ENCODE data around the gene NCOA7. TPM values are rescaled to one million over a fixed set of nuclear protein-coding genes. Genes with fewer than 3 reads are reported as not detected.

NCOA7 gene
- total RNA-seq, 2 experiments from 2014 or later = 34.6 to 35.7 TPM

DNA sequence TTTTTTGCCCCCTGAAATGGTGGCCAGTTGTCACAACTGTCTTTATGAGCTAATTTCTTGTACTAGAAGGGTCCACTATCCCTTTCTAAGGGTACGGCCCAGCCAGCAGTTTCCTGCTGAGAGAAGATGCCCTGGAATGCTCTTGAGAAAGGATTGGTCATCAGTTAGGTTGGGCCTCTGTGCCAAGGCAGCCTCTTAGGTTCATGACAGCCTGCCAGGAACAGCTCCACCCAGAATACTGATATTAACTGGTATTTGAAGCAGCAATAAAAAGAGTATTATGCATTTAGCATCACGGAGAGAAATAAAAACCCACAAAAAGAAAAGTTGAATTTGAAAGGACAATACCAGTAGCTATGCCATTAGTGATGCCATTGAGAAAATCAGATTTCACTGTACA lies 156.9 kb downstream of the NCOA7 start:
- H3K36me3 Mint-ChIP-seq (ENCODE audit: low read depth) = no peaks in the 10 kb centered on the region
- ATAC-seq (ENCODE audit: poor library complexity) (no peak), DNase-seq (no peak)
- no peak overlapping the region for H3K27ac ChIP-seq (ENCODE audit: low read depth in 1 of 2, low read length in 2 of 2)
- H3K4me1 ChIP-seq (ENCODE audit: insufficient read depth, low read length) = no peaks in the 10 kb centered on the region
- H3K9me3 ChIP-seq (ENCODE audit: control insufficient read depth in 1 of 2, insufficient read depth in 1 of 2, low read length in 2 of 2) = no peaks in the 10 kb centered on the region
- intact Hi-C loops (cut with DNase I, micrococcal nuclease) = no loop called here
- H3K4me3 Mint-ChIP-seq = no peak overlapping the region
- H3K27ac Mint-ChIP-seq = no peak overlapping the region
- H3K36me3 ChIP-seq (ENCODE audit: insufficient read depth, low read length) = no peaks in the 10 kb centered on the region
- TF ChIP-seq, protein P1, sequence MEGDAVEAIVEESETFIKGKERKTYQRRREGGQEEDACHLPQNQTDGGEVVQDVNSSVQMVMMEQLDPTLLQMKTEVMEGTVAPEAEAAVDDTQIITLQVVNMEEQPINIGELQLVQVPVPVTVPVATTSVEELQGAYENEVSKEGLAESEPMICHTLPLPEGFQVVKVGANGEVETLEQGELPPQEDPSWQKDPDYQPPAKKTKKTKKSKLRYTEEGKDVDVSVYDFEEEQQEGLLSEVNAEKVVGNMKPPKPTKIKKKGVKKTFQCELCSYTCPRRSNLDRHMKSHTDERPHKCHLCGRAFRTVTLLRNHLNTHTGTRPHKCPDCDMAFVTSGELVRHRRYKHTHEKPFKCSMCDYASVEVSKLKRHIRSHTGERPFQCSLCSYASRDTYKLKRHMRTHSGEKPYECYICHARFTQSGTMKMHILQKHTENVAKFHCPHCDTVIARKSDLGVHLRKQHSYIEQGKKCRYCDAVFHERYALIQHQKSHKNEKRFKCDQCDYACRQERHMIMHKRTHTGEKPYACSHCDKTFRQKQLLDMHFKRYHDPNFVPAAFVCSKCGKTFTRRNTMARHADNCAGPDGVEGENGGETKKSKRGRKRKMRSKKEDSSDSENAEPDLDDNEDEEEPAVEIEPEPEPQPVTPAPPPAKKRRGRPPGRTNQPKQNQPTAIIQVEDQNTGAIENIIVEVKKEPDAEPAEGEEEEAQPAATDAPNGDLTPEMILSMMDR (IDR thresholded peaks at IDR 0.05) = no peak
- H3K27me3 ChIP-seq (ENCODE audit: control insufficient read depth in 1 of 2, insufficient read depth in 2 of 2, low read length in 2 of 2) = no peaks in the 10 kb centered on the region
- ChIA-PET POLR2A (interaction anchor here (1.5 kb wide), 1 partner anchor 9 kb away, joined by 4 read pairs; the partner anchor contains the start of gene HINT3), CTCF (interaction anchor here (0.8 to 1.7 kb wide), 2 partner anchors 9 to 42 kb away, joined by 3 to 7 read pairs; partner anchors contain the start of gene HINT3)
- no peaks in the 10 kb centered on the region for H3K27me3 Mint-ChIP-seq
- H3K4me1 Mint-ChIP-seq (ENCODE audit: low read depth) = peaks cover 7% of the 10 kb centered on the region
- H3K9me3 Mint-ChIP-seq = no peaks in the 10 kb centered on the region
- no peak overlapping the region for H3K4me3 ChIP-seq (ENCODE audit: low read length)

DNA sequence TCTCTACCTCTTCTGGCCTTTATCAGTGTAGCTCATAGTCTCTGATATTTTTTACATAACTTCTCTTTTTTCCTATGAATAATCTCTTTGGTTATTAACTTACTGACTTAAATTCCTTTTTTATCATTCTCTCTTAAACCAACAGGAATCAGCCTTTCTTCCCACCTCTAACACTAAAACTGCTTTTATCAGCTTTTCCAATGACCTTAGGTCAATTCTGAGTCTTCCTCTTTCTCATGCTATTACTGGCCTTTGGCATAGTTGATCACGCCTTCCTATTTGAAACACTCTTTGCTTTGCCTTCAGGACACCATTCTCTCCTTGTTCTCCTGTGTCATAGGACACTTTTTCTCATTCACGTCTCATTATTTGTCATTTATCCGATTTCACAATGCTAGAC lies 157.7 kb downstream of the NCOA7 start:
- no peak overlapping the region for H3K27ac Mint-ChIP-seq

DNA sequence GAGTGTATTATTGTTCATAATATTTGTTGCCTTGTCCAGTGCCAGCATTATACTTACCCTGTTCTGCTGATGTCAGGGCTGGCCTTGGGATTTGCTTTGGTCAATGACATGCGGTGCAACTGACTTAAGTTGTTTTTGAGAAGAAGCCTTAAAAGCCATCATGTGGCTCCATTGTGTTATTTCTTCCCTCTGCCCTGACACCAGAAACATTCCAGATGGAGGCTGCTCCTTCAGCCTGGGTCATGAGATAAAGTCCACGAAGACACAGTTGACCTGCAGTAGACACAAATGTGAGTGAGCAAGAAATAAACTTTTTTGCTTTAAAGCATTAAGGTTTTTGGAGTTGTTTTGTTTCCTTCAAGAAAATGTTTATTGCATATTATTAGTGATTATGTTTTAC lies 158.3 kb downstream of the NCOA7 start:
- CTCF ChIA-PET = no interaction called here
- H3K27ac Mint-ChIP-seq = no peak overlapping the region
- no peaks in the 10 kb centered on the region for H3K9me3 Mint-ChIP-seq
- Histone ChIP-seq H3K4me3 (ENCODE audit: low read length) (no peak overlapping the region), H3K4me1 (ENCODE audit: insufficient read depth, low read length) (no peaks in the 10 kb centered on the region), H3K9me3 (ENCODE audit: control insufficient read depth in 1 of 2, insufficient read depth in 1 of 2, low read length in 2 of 2) (no peaks in the 10 kb centered on the region), H3K27me3 (ENCODE audit: control insufficient read depth in 1 of 2, insufficient read depth in 2 of 2, low read length in 2 of 2) (no peaks in the 10 kb centered on the region), H3K27ac (ENCODE audit: low read depth in 1 of 2, low read length in 2 of 2) (no peak overlapping the region), H3K36me3 (ENCODE audit: insufficient read depth, low read length) (no peaks in the 10 kb centered on the region)
- no peaks in the 10 kb centered on the region for H3K4me1 Mint-ChIP-seq (ENCODE audit: low read depth)
- no peak overlapping the region for H3K4me3 Mint-ChIP-seq
- POLR2A ChIA-PET = no interaction called here
- TF ChIP-seq, protein P1 (IDR thresholded peaks at IDR 0.05) = no peak
- intact Hi-C loops (cut with DNase I, micrococcal nuclease) = no loop called here
- no peaks in the 10 kb centered on the region for H3K36me3 Mint-ChIP-seq (ENCODE audit: low read depth)
- DNase-seq (no peak), ATAC-seq (ENCODE audit: poor library complexity) (no peak)
- no peaks in the 10 kb centered on the region for H3K27me3 Mint-ChIP-seq

More for the DNA sequence above, 157.7 kb downstream of the NCOA7 start:
- Mint-ChIP-seq H3K36me3 (ENCODE audit: low read depth) (no peaks in the 10 kb centered on the region), H3K27me3 (no peaks in the 10 kb centered on the region), H3K9me3 (no peaks in the 10 kb centered on the region), H3K4me1 (ENCODE audit: low read depth) (peaks cover 6% of the 10 kb centered on the region), H3K4me3 (no peak overlapping the region)
- Histone ChIP-seq H3K4me1 (ENCODE audit: insufficient read depth, low read length) (no peaks in the 10 kb centered on the region), H3K27me3 (ENCODE audit: control insufficient read depth in 1 of 2, insufficient read depth in 2 of 2, low read length in 2 of 2) (no peaks in the 10 kb centered on the region), H3K4me3 (ENCODE audit: low read length) (no peak overlapping the region), H3K27ac (ENCODE audit: low read depth in 1 of 2, low read length in 2 of 2) (no peak overlapping the region), H3K36me3 (ENCODE audit: insufficient read depth, low read length) (no peaks in the 10 kb centered on the region), H3K9me3 (ENCODE audit: control insufficient read depth in 1 of 2, insufficient read depth in 1 of 2, low read length in 2 of 2) (no peaks in the 10 kb centered on the region)
- TF ChIP-seq, protein P1 (IDR thresholded peaks at IDR 0.05) = no peak
- DNase-seq (no peak), ATAC-seq (ENCODE audit: poor library complexity) (no peak)
- intact Hi-C loops (cut with DNase I, micrococcal nuclease) = no loop called here
- CTCF ChIA-PET = interaction anchor here (0.8 to 1.7 kb wide), 2 partner anchors 8 to 42 kb away, joined by 3 to 7 read pairs; partner anchors contain the start of gene HINT3
- POLR2A ChIA-PET = no interaction called here

Measured in CD4-positive, alpha-beta T cell (primary cell).